Kidney epithelial cell (primary cell): ENCODE data around the gene ATXN2L. TPM values are rescaled to one million over a fixed set of nuclear protein-coding genes. Genes with fewer than 3 reads are reported as not detected.
"Not testable (repeated sequence)": the region's sequence is repeated elsewhere in the genome, so short reads cannot be mapped to it uniquely, and the experiment has no call there.

Experiments used
- DNase-seq: peaks from one replicate; pipeline ENCODE4 v3.0.0-alpha.2; 2010; ENCODE audit warnings: low read depth
- H3K27me3 ChIP-seq: 2 replicates; pipeline ENCODE4 v1.6.0; 2011; ENCODE audit warnings: low read length; ENCODE audit not compliant: control insufficient read depth, insufficient read depth
- H3K36me3 ChIP-seq: 2 replicates; pipeline ENCODE4 v1.5.1; 2011; ENCODE audit warnings: low read length; ENCODE audit not compliant: control insufficient read depth, insufficient read depth
- H3K4me3 ChIP-seq: 2 replicates; pipeline ENCODE4 v1.5.1; 2011; ENCODE audit warnings: low read depth, mild to moderate bottlenecking, control low read depth, low read length
- total RNA-seq: library from RNA; depleted of rRNA; stranded (reverse); fragments of >200 nt; gene quantifications from 2 replicates; pipeline ENCODE4 v1.2.3, GENCODE V29; 2015
- TF ChIP-seq, protein P1 (sequence below): IDR thresholded peaks from 2 replicates; pipeline ENCODE4 v1.5.1; 2011; ENCODE audit warnings: mild to moderate bottlenecking, moderate library complexity, low read length, control low read depth, inconsistent platforms; ENCODE audit not compliant: insufficient read depth, poor library complexity, severe bottlenecking

ATXN2L gene
- total RNA-seq, 1 donor from 2014 or later, result 150 TPM

DNA sequence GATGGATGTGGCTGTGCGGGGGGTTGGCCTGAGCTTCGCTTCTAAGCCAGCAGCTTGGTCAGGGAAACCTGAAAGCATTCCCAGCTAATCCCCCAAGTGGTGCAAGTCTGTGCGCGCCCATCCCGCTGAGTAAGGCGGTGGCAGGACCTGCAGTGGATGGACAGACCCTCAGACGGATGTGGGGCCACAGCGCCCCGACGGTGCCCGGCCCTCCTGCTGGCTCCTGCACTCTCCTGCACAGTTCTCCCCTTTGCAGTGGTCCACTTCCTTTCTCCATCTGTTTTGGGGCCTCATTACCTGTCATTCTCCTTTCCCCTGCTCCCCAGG lies 57.8 kb downstream of the ATXN2L start:
- Histone ChIP-seq H3K27me3 (peaks cover 32% of the 10 kb centered on the region), H3K4me3 (no peak overlapping the region), H3K36me3 (no peaks in the 10 kb centered on the region)
- DNase-seq, result no peak
- TF ChIP-seq, protein P1, sequence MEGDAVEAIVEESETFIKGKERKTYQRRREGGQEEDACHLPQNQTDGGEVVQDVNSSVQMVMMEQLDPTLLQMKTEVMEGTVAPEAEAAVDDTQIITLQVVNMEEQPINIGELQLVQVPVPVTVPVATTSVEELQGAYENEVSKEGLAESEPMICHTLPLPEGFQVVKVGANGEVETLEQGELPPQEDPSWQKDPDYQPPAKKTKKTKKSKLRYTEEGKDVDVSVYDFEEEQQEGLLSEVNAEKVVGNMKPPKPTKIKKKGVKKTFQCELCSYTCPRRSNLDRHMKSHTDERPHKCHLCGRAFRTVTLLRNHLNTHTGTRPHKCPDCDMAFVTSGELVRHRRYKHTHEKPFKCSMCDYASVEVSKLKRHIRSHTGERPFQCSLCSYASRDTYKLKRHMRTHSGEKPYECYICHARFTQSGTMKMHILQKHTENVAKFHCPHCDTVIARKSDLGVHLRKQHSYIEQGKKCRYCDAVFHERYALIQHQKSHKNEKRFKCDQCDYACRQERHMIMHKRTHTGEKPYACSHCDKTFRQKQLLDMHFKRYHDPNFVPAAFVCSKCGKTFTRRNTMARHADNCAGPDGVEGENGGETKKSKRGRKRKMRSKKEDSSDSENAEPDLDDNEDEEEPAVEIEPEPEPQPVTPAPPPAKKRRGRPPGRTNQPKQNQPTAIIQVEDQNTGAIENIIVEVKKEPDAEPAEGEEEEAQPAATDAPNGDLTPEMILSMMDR, result no peak

DNA sequence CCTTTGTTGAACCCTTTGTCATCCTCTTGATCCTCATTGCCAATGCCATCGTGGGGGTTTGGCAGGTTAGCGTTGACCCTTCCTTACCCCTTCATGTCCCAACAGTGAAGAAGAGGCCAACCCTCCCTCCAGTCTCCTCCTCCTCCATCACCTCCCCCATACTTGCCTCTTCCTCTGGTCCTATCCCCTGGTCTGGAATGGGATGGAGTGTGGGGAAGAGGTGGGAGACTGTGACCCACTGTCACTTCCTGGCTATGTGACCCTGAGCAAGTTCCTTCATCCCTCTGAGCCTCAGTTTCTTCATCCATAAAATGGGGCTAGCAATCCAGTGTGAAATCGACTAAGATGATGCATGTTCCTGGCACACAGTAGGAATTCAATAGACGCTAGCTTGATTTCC lies 58.2 kb downstream of the ATXN2L start:
- DNase-seq, result no peak
- TF ChIP-seq, protein P1, result no peak
- Histone ChIP-seq H3K27me3 (peaks cover 32% of the 10 kb centered on the region), H3K36me3 (no peaks in the 10 kb centered on the region), H3K4me3 (no peak overlapping the region)

DNA sequence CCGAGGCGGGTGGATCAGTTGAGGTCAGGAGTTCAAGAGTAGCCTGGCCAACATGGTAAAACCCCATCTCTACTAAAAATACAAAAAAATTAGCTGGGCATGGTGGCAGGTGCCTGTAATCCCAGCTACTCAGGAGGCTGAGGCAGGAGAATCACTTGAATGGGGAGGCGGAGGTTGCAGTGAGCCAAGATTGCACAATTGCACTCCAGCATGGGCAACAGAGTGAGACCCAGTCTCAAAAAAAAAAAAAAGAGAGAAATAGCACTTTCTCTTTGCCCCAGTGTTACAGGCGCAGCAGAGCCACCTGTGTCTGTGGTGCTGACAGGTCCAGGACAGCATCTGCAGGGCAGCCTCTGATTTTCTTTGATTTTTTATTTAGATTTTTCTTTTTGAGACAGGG lies 58.8 kb downstream of the ATXN2L start:
- not testable (repeated sequence) for H3K36me3 ChIP-seq, DNase-seq, H3K4me3 ChIP-seq
- peaks cover 32% of the 10 kb centered on the region for H3K27me3 ChIP-seq

DNA sequence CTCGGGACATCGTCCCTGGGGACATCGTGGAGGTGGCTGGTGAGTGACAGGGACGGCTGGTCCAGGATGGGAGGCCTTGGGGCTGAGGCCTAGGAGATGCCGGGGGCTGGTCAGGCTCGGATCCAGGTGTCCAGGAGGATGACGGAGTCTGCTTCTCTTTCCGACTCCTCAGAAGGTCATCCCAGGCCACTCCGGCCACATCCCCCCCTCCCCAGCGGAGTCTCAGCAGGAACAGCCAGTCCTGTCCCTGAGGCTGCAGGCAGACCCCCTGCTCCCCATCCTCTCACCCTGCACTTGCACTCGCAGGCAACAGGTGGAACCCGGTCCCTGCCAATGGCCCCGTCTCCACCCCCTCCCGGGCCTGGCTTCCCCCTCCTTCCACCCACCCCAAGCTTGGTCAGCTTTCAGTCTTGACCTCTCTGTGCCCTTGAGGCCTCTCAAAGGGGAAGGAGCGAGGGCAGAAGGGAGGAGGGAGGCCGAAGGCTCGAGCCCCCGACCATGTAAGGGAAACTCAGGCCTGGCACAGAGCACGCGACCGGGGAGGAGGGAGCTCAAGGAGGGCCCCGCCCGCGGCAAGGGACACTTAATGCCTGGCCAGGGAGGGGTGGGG lies 59.9 kb downstream of the ATXN2L start:
- no peak overlapping the region for H3K4me3 ChIP-seq
- H3K27me3 ChIP-seq, result peaks cover 32% of the 10 kb centered on the region
- TF ChIP-seq, protein P1, result no peak
- DNase-seq, result no peak
- H3K36me3 ChIP-seq, result no peaks in the 10 kb centered on the region

DNA sequence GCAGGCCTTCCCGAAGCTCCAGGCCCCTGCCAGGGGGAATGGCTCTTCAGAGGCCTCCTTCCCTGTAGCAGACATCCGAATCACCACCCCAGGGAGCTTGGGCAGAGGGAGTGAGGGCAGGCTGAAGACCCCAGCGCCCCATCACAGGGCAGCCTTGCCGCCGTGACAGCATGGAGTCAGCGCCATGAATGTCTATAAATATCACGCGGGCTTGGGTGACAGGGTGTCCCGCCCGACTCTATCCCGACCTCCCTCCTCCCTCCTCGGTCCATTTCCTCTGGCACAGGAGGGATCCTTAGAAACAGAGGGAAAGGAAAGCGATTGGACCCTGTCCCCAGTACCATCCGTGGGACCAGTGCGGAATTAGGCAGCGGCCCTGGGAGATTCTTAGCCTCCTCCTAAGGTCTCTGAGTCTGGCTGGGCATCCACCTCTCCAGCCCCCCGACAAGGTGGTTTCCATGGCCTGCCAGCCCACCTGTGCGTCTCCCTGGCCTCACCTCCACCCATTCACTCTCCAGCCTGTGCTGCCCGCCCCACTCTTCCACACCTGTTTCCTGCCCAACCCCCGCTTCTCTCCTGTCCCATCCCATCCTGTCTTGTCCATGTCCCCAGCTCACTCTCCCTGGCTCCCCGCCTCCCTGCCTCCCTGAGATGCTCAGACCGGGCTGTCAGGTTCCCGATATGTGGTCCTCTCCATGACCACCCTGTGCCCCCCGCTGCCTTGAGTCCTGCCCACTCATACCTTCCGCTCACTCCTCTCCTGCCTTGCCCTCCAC lies 60.6 kb downstream of the ATXN2L start:
- TF ChIP-seq, protein P1, result no peak
- Histone ChIP-seq H3K27me3 (peaks cover 32% of the 10 kb centered on the region), H3K4me3 (no peak overlapping the region), H3K36me3 (no peaks in the 10 kb centered on the region)
- no peak for DNase-seq

DNA sequence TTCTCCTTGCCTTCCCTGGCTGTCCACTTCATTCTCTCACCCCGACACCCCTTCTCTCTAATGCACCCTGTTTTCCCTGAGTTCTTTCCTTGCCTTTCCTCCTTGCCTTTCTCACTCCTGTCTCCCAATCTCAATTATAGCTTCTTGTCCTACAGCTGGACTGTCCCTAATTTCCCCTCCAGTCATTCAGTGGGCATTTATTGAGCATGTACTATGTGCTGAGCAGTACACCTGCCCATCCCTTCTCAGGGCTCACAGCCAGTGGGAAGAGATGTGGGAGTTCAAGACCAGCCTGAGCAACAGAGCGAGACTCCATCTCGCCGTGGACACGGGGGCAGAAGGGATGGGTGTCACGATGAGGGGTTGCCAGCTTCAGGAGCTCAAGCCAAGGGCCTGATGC lies 61.2 kb downstream of the ATXN2L start:
- H3K36me3 ChIP-seq, result no peaks in the 10 kb centered on the region
- no peak overlapping the region for H3K4me3 ChIP-seq
- DNase-seq, result no peak
- TF ChIP-seq, protein P1, result no peak
- peaks cover 32% of the 10 kb centered on the region for H3K27me3 ChIP-seq

Other genes with a start within 250 kb of the ATXN2L start
- gene SULT1A2, start 225.9 kb upstream of the ATXN2L start, total RNA-seq, result 0.13 and 0.27 TPM in 2 replicates
- 3.1 and 3.3 TPM in 2 replicates for gene SULT1A1, start 213.0 kb upstream of the ATXN2L start, total RNA-seq
- not detected in 2 replicates for gene NPIPB8, start 184.9 kb upstream of the ATXN2L start, total RNA-seq
- gene EIF3C, start 111.5 kb upstream of the ATXN2L start, total RNA-seq, result 322 and 386 TPM in 2 replicates
- gene NPIPB9, start 71.2 kb upstream of the ATXN2L start, total RNA-seq, result 0.68 and 2.7 TPM in 2 replicates
- 169 and 185 TPM in 2 replicates for gene TUFM, start 23.3 kb downstream of the ATXN2L start, total RNA-seq
- 26.8 and 29.1 TPM in 2 replicates for gene SH2B1, start 40.8 kb downstream of the ATXN2L start, total RNA-seq
- 0.17 and 0.48 TPM in 2 replicates for gene ATP2A1, start 55.5 kb downstream of the ATXN2L start, total RNA-seq
- gene RABEP2, start 102.2 kb downstream of the ATXN2L start, total RNA-seq, result 38.3 and 44.6 TPM in 2 replicates
- gene CD19, start 109.0 kb downstream of the ATXN2L start, total RNA-seq, result 0.14 TPM in 1 of 2 replicates, not detected in the other
- gene NFATC2IP, start 127.9 kb downstream of the ATXN2L start, total RNA-seq, result 18.4 and 20.8 TPM in 2 replicates
- 77.2 and 115 TPM in 2 replicates for gene SPNS1, start 151.8 kb downstream of the ATXN2L start, total RNA-seq
- 2.9 and 8.6 TPM in 2 replicates for gene LAT, start 162.1 kb downstream of the ATXN2L start, total RNA-seq